Measurements from ENCODE around the gene MPPED1. TPM values are rescaled to one million over a fixed set of nuclear protein-coding genes. Genes with fewer than 3 reads are reported as not detected.

MPPED1 gene
- total RNA-seq, 1 experiment from 2014 or later = 0.35 TPM

DNA sequence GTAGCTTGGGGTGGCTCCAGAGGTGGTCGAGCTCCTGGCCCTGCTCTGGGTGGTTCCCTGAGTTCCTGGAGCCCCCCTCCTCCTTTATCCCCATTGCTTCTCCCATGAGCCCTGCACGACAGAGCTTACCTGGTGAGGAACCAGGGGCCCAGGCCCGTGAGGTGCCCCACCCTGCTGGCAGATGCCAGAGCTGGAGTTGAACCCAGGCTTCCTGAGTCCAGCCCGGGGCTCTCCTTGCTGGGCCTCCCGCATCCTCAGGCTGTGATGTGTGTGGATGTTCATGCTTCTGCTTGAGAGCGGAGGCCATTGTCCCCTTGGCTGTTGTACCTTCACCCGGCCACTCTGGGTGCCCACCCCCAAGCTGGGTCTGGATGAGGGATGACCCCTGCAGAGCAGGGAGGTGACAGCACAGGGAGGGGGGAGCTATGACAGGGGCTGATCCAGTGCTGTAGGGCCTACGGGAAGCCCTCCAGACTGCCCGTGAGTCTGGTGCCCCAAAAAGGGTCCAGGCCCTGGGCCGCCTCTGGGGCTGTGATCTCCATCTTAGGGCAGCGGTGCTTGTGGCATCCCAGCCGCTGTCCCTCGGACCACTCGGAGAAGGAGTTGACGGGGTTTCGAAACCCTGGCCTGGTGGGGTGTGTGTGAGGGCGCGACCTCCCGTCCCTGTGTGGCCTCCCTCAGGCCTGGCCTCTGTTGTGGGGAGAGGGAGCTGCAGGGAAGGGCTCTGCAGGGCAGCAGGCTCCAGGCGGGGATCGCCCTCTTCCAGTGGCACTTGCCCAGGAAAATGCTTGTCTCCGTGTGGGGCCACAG is 14.4 kb downstream of the MPPED1 start (continued):
- TF ChIP-seq, protein P1, sequence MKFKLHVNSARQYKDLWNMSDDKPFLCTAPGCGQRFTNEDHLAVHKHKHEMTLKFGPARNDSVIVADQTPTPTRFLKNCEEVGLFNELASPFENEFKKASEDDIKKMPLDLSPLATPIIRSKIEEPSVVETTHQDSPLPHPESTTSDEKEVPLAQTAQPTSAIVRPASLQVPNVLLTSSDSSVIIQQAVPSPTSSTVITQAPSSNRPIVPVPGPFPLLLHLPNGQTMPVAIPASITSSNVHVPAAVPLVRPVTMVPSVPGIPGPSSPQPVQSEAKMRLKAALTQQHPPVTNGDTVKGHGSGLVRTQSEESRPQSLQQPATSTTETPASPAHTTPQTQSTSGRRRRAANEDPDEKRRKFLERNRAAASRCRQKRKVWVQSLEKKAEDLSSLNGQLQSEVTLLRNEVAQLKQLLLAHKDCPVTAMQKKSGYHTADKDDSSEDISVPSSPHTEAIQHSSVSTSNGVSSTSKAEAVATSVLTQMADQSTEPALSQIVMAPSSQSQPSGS (CRISPR knock-in tag; IDR thresholded peaks at IDR 0.05; ENCODE audit: borderline replicate concordance, low read depth) = no peak
- no peak for TF ChIP-seq ZNF671 (CRISPR knock-in tag; IDR thresholded peaks at IDR 0.05)
- TF ChIP-seq PRRX2 (CRISPR knock-in tag; IDR thresholded peaks at IDR 0.05) = no peak
- TF ChIP-seq ELF4 (CRISPR knock-in tag; IDR thresholded peaks at IDR 0.05; ENCODE audit: low read depth) = no peak
- no peak for TF ChIP-seq ZNF219 (CRISPR knock-in tag; IDR thresholded peaks at IDR 0.05; ENCODE audit: borderline replicate concordance)
- no peak for TF ChIP-seq TEAD4 (CRISPR knock-in tag; IDR thresholded peaks at IDR 0.05)
- TF ChIP-seq OVOL2 (CRISPR knock-in tag; IDR thresholded peaks at IDR 0.05; ENCODE audit: borderline replicate concordance) = no peak
- no peak for TF ChIP-seq TP53 (CRISPR knock-in tag; IDR thresholded peaks at IDR 0.05)
- no peak for TF ChIP-seq NR3C1 (CRISPR knock-in tag; conservative IDR thresholded peaks at IDR 0.05; ENCODE audit: low read depth)
- TF ChIP-seq TCF7 (CRISPR knock-in tag; IDR thresholded peaks at IDR 0.05; ENCODE audit: low read depth) = no peak

DNA sequence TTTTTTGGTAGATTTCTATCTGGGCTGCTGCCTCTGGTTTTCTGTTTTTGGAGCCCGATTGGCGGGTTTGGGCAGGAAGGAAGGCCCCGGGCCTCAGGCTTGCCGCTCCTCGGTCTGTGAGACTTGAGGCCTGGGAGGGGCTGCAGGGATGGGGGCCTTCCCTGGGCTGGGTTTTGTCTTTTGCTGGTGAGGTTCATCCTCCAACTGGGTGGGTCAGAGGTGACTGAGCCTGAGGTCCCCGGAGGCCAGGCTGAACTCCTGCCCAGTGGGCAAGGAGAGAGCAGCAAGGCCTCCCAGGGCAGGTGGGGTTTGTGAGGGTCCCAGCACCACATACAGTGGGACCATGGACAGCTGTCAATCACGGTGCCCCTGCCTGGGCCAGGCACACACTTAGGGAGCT is 15.0 kb downstream of the MPPED1 start:
- no peak for TF ChIP-seq GTF2I (CRISPR knock-in tag; conservative IDR thresholded peaks at IDR 0.05)
- TF ChIP-seq, protein P2, sequence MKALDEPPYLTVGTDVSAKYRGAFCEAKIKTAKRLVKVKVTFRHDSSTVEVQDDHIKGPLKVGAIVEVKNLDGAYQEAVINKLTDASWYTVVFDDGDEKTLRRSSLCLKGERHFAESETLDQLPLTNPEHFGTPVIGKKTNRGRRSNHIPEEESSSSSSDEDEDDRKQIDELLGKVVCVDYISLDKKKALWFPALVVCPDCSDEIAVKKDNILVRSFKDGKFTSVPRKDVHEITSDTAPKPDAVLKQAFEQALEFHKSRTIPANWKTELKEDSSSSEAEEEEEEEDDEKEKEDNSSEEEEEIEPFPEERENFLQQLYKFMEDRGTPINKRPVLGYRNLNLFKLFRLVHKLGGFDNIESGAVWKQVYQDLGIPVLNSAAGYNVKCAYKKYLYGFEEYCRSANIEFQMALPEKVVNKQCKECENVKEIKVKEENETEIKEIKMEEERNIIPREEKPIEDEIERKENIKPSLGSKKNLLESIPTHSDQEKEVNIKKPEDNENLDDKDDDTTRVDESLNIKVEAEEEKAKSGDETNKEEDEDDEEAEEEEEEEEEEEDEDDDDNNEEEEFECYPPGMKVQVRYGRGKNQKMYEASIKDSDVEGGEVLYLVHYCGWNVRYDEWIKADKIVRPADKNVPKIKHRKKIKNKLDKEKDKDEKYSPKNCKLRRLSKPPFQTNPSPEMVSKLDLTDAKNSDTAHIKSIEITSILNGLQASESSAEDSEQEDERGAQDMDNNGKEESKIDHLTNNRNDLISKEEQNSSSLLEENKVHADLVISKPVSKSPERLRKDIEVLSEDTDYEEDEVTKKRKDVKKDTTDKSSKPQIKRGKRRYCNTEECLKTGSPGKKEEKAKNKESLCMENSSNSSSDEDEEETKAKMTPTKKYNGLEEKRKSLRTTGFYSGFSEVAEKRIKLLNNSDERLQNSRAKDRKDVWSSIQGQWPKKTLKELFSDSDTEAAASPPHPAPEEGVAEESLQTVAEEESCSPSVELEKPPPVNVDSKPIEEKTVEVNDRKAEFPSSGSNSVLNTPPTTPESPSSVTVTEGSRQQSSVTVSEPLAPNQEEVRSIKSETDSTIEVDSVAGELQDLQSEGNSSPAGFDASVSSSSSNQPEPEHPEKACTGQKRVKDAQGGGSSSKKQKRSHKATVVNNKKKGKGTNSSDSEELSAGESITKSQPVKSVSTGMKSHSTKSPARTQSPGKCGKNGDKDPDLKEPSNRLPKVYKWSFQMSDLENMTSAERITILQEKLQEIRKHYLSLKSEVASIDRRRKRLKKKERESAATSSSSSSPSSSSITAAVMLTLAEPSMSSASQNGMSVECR (CRISPR knock-in tag; IDR thresholded peaks at IDR 0.05; ENCODE audit: borderline replicate concordance) = no peak
- Mint-ChIP-seq H3K27me3 (ENCODE audit: low read depth) (peaks cover 3% of the 10 kb centered on the region; the same call in 1 of the 2 replicates), H3K4me1 (no peaks in the 10 kb centered on the region)

DNA sequence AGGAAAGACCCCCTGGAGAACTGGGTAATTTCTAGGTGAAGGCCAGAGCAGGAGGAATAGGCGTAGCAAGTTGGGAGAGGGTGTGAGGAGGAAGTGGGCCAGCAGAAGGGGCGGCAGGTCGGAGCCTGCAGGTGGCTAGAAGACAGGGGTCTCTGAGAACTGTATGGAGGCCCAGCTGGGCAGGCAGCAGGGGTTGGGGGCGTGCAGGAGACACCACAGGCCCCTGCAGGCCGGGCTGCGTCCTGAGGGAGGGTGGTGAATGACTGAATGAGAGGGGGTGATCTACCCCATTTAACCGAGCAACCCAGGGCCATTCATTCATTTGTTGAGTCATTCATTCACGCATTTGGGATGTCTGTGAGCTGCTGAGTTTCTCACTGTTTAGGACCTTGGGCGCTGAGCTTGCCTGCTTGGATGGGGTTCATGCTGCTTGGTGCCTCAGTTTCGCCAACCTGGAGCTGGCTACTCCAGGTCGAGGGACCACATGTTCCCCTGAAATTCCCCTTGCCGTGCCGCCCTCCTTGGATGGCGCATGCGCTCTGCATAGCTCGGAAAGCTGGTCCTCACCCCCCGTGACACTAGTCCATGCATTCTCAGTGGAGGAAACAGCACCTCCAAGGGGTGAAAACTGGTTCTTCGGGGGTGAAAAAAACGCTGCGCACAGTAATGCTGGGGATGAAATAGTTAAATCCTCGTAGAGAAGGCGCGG is 15.6 kb downstream of the MPPED1 start:
- Mint-ChIP-seq H3K9me3 (no peaks in the 10 kb centered on the region), H3K4me3 (no peak overlapping the region), H3K27ac (no peak overlapping the region), H3K27me3 (ENCODE audit: low read depth) (peaks cover 3% of the 10 kb centered on the region; the same call in 1 of the 2 replicates), H3K4me1 (no peaks in the 10 kb centered on the region), H3K36me3 (no peaks in the 10 kb centered on the region)
- ChIA-PET POLR2A (no interaction called here), CTCF (interaction anchor here (0.5 to 3.0 kb wide), 12 partner anchors 10 to 627 kb away, joined by 3 to 12 read pairs (median 5); no protein-coding TSS in a partner anchor)
- no peak for DNase-seq (ENCODE audit: low spot score)
- no peak for ATAC-seq
- TF ChIP-seq, protein P3, sequence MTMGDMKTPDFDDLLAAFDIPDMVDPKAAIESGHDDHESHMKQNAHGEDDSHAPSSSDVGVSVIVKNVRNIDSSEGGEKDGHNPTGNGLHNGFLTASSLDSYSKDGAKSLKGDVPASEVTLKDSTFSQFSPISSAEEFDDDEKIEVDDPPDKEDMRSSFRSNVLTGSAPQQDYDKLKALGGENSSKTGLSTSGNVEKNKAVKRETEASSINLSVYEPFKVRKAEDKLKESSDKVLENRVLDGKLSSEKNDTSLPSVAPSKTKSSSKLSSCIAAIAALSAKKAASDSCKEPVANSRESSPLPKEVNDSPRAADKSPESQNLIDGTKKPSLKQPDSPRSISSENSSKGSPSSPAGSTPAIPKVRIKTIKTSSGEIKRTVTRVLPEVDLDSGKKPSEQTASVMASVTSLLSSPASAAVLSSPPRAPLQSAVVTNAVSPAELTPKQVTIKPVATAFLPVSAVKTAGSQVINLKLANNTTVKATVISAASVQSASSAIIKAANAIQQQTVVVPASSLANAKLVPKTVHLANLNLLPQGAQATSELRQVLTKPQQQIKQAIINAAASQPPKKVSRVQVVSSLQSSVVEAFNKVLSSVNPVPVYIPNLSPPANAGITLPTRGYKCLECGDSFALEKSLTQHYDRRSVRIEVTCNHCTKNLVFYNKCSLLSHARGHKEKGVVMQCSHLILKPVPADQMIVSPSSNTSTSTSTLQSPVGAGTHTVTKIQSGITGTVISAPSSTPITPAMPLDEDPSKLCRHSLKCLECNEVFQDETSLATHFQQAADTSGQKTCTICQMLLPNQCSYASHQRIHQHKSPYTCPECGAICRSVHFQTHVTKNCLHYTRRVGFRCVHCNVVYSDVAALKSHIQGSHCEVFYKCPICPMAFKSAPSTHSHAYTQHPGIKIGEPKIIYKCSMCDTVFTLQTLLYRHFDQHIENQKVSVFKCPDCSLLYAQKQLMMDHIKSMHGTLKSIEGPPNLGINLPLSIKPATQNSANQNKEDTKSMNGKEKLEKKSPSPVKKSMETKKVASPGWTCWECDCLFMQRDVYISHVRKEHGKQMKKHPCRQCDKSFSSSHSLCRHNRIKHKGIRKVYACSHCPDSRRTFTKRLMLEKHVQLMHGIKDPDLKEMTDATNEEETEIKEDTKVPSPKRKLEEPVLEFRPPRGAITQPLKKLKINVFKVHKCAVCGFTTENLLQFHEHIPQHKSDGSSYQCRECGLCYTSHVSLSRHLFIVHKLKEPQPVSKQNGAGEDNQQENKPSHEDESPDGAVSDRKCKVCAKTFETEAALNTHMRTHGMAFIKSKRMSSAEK (CRISPR knock-in tag; IDR thresholded peaks at IDR 0.05; ENCODE audit: borderline replicate concordance) = no peak
- TF ChIP-seq KAT7 (CRISPR knock-in tag; IDR thresholded peaks at IDR 0.05; ENCODE audit: borderline replicate concordance) = no peak
- no peak for TF ChIP-seq TP53 (CRISPR knock-in tag; IDR thresholded peaks at IDR 0.05)
- TF ChIP-seq ZNF317 (CRISPR knock-in tag; IDR thresholded peaks at IDR 0.05; ENCODE audit: borderline replicate concordance, low read depth) = no peak
- TF ChIP-seq ATF1 (CRISPR knock-in tag; IDR thresholded peaks at IDR 0.05) = no peak
- TF ChIP-seq, protein P1 (CRISPR knock-in tag; IDR thresholded peaks at IDR 0.05; ENCODE audit: borderline replicate concordance, low read depth) = no peak
- TF ChIP-seq CBFB (CRISPR knock-in tag; IDR thresholded peaks at IDR 0.05; ENCODE audit: low read depth) = no peak
- TF ChIP-seq JUN (CRISPR knock-in tag; IDR thresholded peaks at IDR 0.05) = no peak
- TF ChIP-seq ELF4 (CRISPR knock-in tag; IDR thresholded peaks at IDR 0.05; ENCODE audit: low read depth) = no peak

More for the DNA sequence above, 15.0 kb downstream of the MPPED1 start:
- ChIA-PET CTCF (interaction anchor here (1.6 to 3.0 kb wide), 3 partner anchors 12 to 89 kb away, joined by 5 to 12 read pairs (median 8); no protein-coding TSS in a partner anchor), POLR2A (no interaction called here)
- ATAC-seq (no peak), DNase-seq (ENCODE audit: low spot score) (no peak)
- H3K9me3 Mint-ChIP-seq = no peaks in the 10 kb centered on the region
- H3K36me3 Mint-ChIP-seq = no peaks in the 10 kb centered on the region
- no peak overlapping the region for H3K27ac Mint-ChIP-seq
- H3K4me3 Mint-ChIP-seq = no peak overlapping the region

Measured in WTC11 (cell line).